Calu3 (cell line): ENCODE measurements around the gene CHAD. TPM values are rescaled to one million over a fixed set of nuclear protein-coding genes. Genes with fewer than 3 reads are reported as not detected.

Source experiments
- BruUV-seq: library from RNA; stranded (reverse); fragments of 400-500 nt; replicated peaks from 2 replicates; lab custom pipeline; 2021; lab: Mats Ljungman, UMichigan
- CTCF ChIA-PET: fragments of 300-600 bp; sonication (Branson Sonifier 250); formaldehyde crosslinking; loops from one replicate; lab custom pipeline; 2022; ENCODE audit warnings: antibody characterized with exemption; lab: Charles Lee
- DNase-seq: peaks from one replicate; pipeline ENCODE4 v3.0.0; 2022
- H3K27ac Mint-ChIP-seq: one replicate; pipeline ENCODE4 v1.8.0; 2022; ENCODE audit warnings: mixed read lengths; ENCODE audit not compliant: unreplicated experiment
- H3K27me3 Mint-ChIP-seq: one replicate; pipeline ENCODE4 v1.8.0; 2022; ENCODE audit warnings: mixed read lengths; ENCODE audit not compliant: unreplicated experiment
- H3K36me3 Mint-ChIP-seq: one replicate; pipeline ENCODE4 v1.8.0; 2022; ENCODE audit warnings: mild to moderate bottlenecking, moderate library complexity, mixed read lengths; ENCODE audit not compliant: insufficient read depth, unreplicated experiment
- H3K4me1 Mint-ChIP-seq: one replicate; pipeline ENCODE4 v1.8.0; 2022; ENCODE audit warnings: mild to moderate bottlenecking, low read depth, mixed read lengths; ENCODE audit not compliant: unreplicated experiment
- H3K4me3 Mint-ChIP-seq: one replicate; pipeline ENCODE4 v1.8.0; 2022; ENCODE audit warnings: mild to moderate bottlenecking, low read depth, moderate library complexity, mixed read lengths; ENCODE audit not compliant: unreplicated experiment
- H3K9me3 Mint-ChIP-seq: one replicate; pipeline ENCODE4 v1.8.0; 2022; ENCODE audit warnings: low read depth, mixed read lengths; ENCODE audit not compliant: unreplicated experiment
- CTCF ChIP-seq: fragments of 200-600 bp; IDR thresholded peaks from one replicate; pipeline ENCODE4 v1.8.0; 2022; ENCODE audit warnings: antibody characterized with exemption; ENCODE audit not compliant: unreplicated experiment
- intact Hi-C: fragments of 100-400 bp; cut with micrococcal nuclease; formaldehyde crosslinking; loops from one replicate; pipeline ENCODE4 v1.10.0; 2022; ENCODE audit not compliant: unreplicated experiment
- total RNA-seq: library from RNA; stranded (reverse); gene quantifications from 2 replicates; pipeline ENCODE4 v1.2.3, GENCODE V29; 2022

Gene CHAD
- total RNA-seq, 1 experiment from 2014 or later: not detected

GRCh38 chr17:50458270-50458669 is 10.4 kb downstream of the CHAD start:
- no peak for TF ChIP-seq CTCF
- intact Hi-C loops: no loop called here
- Mint-ChIP-seq H3K4me1 (peaks cover 16% of the 10 kb centered on the region), H3K4me3 (no peak overlapping the region), H3K27ac (no peak overlapping the region), H3K9me3 (no peaks in the 10 kb centered on the region), H3K36me3 (peaks cover 28% of the 10 kb centered on the region), H3K27me3 (no peaks in the 10 kb centered on the region)
- CTCF ChIA-PET: interaction anchor here (0.6 to 1.1 kb wide), 2 partner anchors 14 to 204 kb away, joined by 4 to 5 read pairs; no protein-coding TSS in a partner anchor
- BruUV-seq: no TSS peak
- no peak for DNase-seq

- no TSS peak for BruUV-seq
- Mint-ChIP-seq H3K4me3 (no peak overlapping the region), H3K27ac (no peak overlapping the region), H3K4me1 (peaks cover 23% of the 10 kb centered on the region), H3K27me3 (no peaks in the 10 kb centered on the region), H3K36me3 (peaks cover 28% of the 10 kb centered on the region), H3K9me3 (no peaks in the 10 kb centered on the region)
- intact Hi-C loops: no loop called here
- no peak for DNase-seq
- CTCF ChIA-PET: interaction anchor here (1.1 kb wide), 1 partner anchor 15 kb away, joined by 4 read pairs; no protein-coding TSS in a partner anchor
- TF ChIP-seq CTCF: no peak
Observed at GRCh38 chr17:50457621-50458020, 11.1 kb downstream of the CHAD start.

- CTCF ChIA-PET: interaction anchor here (0.7 kb wide), 2 partner anchors 27 to 137 kb away, joined by 5 to 6 read pairs; no protein-coding TSS in a partner anchor
- intact Hi-C loops: no loop called here
- no peak for TF ChIP-seq CTCF
- H3K36me3 Mint-ChIP-seq: peaks cover 25% of the 10 kb centered on the region
- no peak overlapping the region for H3K27ac Mint-ChIP-seq
- peaks cover 29% of the 10 kb centered on the region for H3K4me1 Mint-ChIP-seq
- H3K9me3 Mint-ChIP-seq: no peaks in the 10 kb centered on the region
- H3K27me3 Mint-ChIP-seq: no peaks in the 10 kb centered on the region
- no TSS peak for BruUV-seq
- DNase-seq: no peak
- H3K4me3 Mint-ChIP-seq: no peak overlapping the region
Observed at GRCh38 chr17:50453901-50454300, 14.8 kb downstream of the CHAD start.

- peaks cover 18% of the 10 kb centered on the region for H3K4me1 Mint-ChIP-seq
- CTCF ChIA-PET: interaction anchor here (0.6 to 1.3 kb wide), 4 partner anchors 9 to 103 kb away, joined by 3 to 5 read pairs (median 4); no protein-coding TSS in a partner anchor
- no peak overlapping the region for H3K27ac Mint-ChIP-seq
- no peaks in the 10 kb centered on the region for H3K9me3 Mint-ChIP-seq
- TF ChIP-seq CTCF: no peak
- intact Hi-C loops: no loop called here
- H3K4me3 Mint-ChIP-seq: no peak overlapping the region
- no TSS peak for BruUV-seq
- no peaks in the 10 kb centered on the region for H3K27me3 Mint-ChIP-seq
- peaks cover 33% of the 10 kb centered on the region for H3K36me3 Mint-ChIP-seq
- DNase-seq: no peak
Observed at GRCh38 chr17:50452630-50453300, 15.9 kb downstream of the CHAD start.
